K562 (cell line): ENCODE results near the gene ZFYVE28. TPM values are rescaled to one million over a fixed set of nuclear protein-coding genes. Genes with fewer than 3 reads are reported as not detected.

Source experiments
- ATAC-seq: fragments of 200-7000 bp; cut with Tn5 transposase; 3 replicates; pipeline ENCODE4 v1.9.1; 2020; ENCODE audit warnings: moderate library complexity
- BruUV-seq: library from RNA; stranded (reverse); fragments of 400-500 nt; replicated peaks from 2 replicates; lab custom pipeline; 2021; lab: Mats Ljungman, UMichigan
- CTCF ChIA-PET: fragments of 300-600 bp; formaldehyde crosslinking; extraction: SDS; loops from one replicate; lab custom pipeline; 2021; ENCODE audit warnings: low intra/inter-chr PET ratio; lab: Yijun Ruan, JAX
- POLR2A ChIA-PET: fragments of 300-600, 350-650 bp; sonication (Branson Sonifier 250); formaldehyde crosslinking; extraction: SDS; loops from one replicate; lab custom pipeline; 2021; ENCODE audit warnings: antibody characterized with exemption, inconsistent platforms; lab: Yijun Ruan, JAX
- DNase-seq, 4 experiments: peaks; one replicate each; pipeline versions ENCODE4 v3.0.0 to v3.0.0-alpha.2; 2011 to 2018; ENCODE audit warnings: low spot score in 3 of 4, mixed read lengths in 3 of 4; ENCODE audit errors: extremely low read depth in 1 of 4
- FAIRE-seq: peaks from 2 replicates; lab custom pipeline; 2011; peaks lifted over from hg19 to GRCh38; lab: Jason Lieb, UNC
- H2AFZ ChIP-seq: 2 replicates; pipeline ENCODE4 v1.6.0; 2011; ENCODE audit warnings: low read depth, low read length, control low read depth, inconsistent platforms
- H3K27ac ChIP-seq: fragments of 200-600 bp; 3 replicates; pipeline ENCODE4 v1.8.0; 2011; ENCODE audit warnings: low read depth, mild to moderate bottlenecking, control low read depth, inconsistent platforms, low read length, moderate library complexity, mixed read lengths; ENCODE audit errors: extremely low read depth
- H3K27me3 ChIP-seq, 2 experiments: fragments of 300-600 bp in 1 of 2; 2 replicates in 1 of 2; 3 replicates in 1 of 2; pipeline versions ENCODE4 v1.6.0 to v1.8.0; 2011; ENCODE audit warnings: inconsistent platforms in 2 of 2, low read length in 2 of 2, mild to moderate bottlenecking in 1 of 2, mixed read lengths in 1 of 2, moderate library complexity in 1 of 2; ENCODE audit not compliant: control insufficient read depth in 2 of 2, insufficient read depth in 2 of 2
- H3K36me3 ChIP-seq: fragments of 300-600 bp; 3 replicates; pipeline ENCODE4 v1.8.0; 2011; ENCODE audit warnings: mild to moderate bottlenecking, low read length, inconsistent platforms; ENCODE audit not compliant: control insufficient read depth, insufficient read depth
- H3K4me1 ChIP-seq, 2 experiments: fragments of 200-600 bp in 1 of 2; replicated peaks in 1 of 2; 2 replicates in 1 of 2; 3 replicates in 1 of 2; pipeline versions ENCODE4 v1.5.1 to v1.8.0; 2011; ENCODE audit warnings: inconsistent platforms in 2 of 2, low read length in 2 of 2, mild to moderate bottlenecking in 1 of 2, mixed read lengths in 1 of 2, moderate library complexity in 1 of 2; ENCODE audit not compliant: control insufficient read depth in 2 of 2, insufficient read depth in 2 of 2
- H3K4me2 ChIP-seq: 2 replicates; pipeline ENCODE4 v1.6.1; 2011; ENCODE audit warnings: low read length, control low read depth, inconsistent platforms, mixed read lengths; ENCODE audit not compliant: insufficient read depth
- H3K4me3 ChIP-seq: fragments of 200-600 bp; sonication (generic), shearing (Covaris generic); 2 replicates; pipeline ENCODE4 v1.5.1; 2016; ENCODE audit warnings: control low read depth, inconsistent platforms
- H3K79me2 ChIP-seq: fragments of 200-600 bp; 3 replicates; pipeline ENCODE4 v1.8.0; 2011; ENCODE audit warnings: low read length, inconsistent platforms; ENCODE audit not compliant: control insufficient read depth, insufficient read depth
- H3K9ac ChIP-seq, 2 experiments: 2 replicates each; pipeline versions ENCODE4 v1.6.0 to v1.6.1; 2011; ENCODE audit warnings: low read depth in 2 of 2, low read length in 2 of 2, control low read depth in 1 of 2, inconsistent platforms in 1 of 2, mild to moderate bottlenecking in 1 of 2, mixed read lengths in 1 of 2; ENCODE audit not compliant: insufficient read depth in 1 of 2
- H3K9me1 ChIP-seq: one replicate; pipeline ENCODE4 v1.6.0; 2011; ENCODE audit warnings: inconsistent platforms, mild to moderate bottlenecking, low read length, moderate library complexity; ENCODE audit not compliant: control insufficient read depth, insufficient read depth
- H3K9me3 ChIP-seq: replicated peaks from 2 replicates; pipeline ENCODE4 v1.5.1; 2011; ENCODE audit warnings: low read depth, low read length, inconsistent platforms; ENCODE audit not compliant: control insufficient read depth, insufficient read depth
- H4K20me1 ChIP-seq: replicated peaks from 2 replicates; pipeline ENCODE4 v1.6.1; 2011; ENCODE audit warnings: low read length, inconsistent platforms, mixed read lengths; ENCODE audit not compliant: control insufficient read depth, insufficient read depth
- CREB3 ChIP-seq: fragments of 450-650 bp; conservative IDR thresholded peaks from 2 replicates; pipeline ENCODE4 v1.6.1; 2016; ENCODE audit warnings: missing genetic modification characterization, low read depth, mild to moderate bottlenecking, missing compliant biosample characterization, moderate library complexity
- MAZ ChIP-seq, 2 experiments: fragments of 450-650 bp in 1 of 2; sonication (generic) in 1 of 2; formaldehyde crosslinking; IDR thresholded peaks in 1 of 2; conservative IDR thresholded peaks in 1 of 2; 2 replicates each; pipeline versions ENCODE4 v1.4.0 to v1.5.0; 2020; ENCODE audit warnings: mild to moderate bottlenecking in 1 of 2, missing genetic modification reagents in 1 of 2
- MGA ChIP-seq: fragments of 450-650 bp; IDR thresholded peaks from 2 replicates; pipeline ENCODE4 v1.6.1; 2016; ENCODE audit warnings: mild to moderate bottlenecking, moderate library complexity
- NFXL1 ChIP-seq: fragments of 450-650 bp; formaldehyde crosslinking; IDR thresholded peaks from 2 replicates; pipeline ENCODE4 v1.4.0; 2021; ENCODE audit warnings: mild to moderate bottlenecking
- RAD21 ChIP-seq, 2 experiments: fragments of 250-450 bp in 1 of 2; fragments of 450-650 bp in 1 of 2; sonication (Bioruptor Pico) in 1 of 2; formaldehyde crosslinking in 1 of 2; IDR thresholded peaks in 1 of 2; conservative IDR thresholded peaks in 1 of 2; 2 replicates each; pipeline versions ENCODE4 v1.4.0 to v1.8.0; 2020 to 2022; ENCODE audit warnings: mild to moderate bottlenecking in 2 of 2, moderate library complexity in 1 of 2
- TEAD1 ChIP-seq, 2 experiments: fragments of 450-650 bp in 1 of 2; sonication (generic) in 1 of 2; formaldehyde crosslinking; IDR thresholded peaks; 2 replicates each; pipeline versions ENCODE4 v1.4.0 to v1.8.0; 2020 to 2022; ENCODE audit warnings: mild to moderate bottlenecking in 2 of 2, missing genetic modification reagents in 1 of 2
- WGBS: fragments of 100-300 bp; shearing (Covaris generic); methylation state at CpG from one replicate; pipeline ENCODE4 v1.1.6; 2016; ENCODE audit warnings: low coverage, mixed read lengths; ENCODE audit not compliant: insufficient coverage; ENCODE audit errors: missing lambda C conversion rate; 5-methylcytosine and 5-hydroxymethylcytosine counted together
- in situ Hi-C: fragments of 300-500 bp; cut with MboI; formaldehyde crosslinking; loops from 4 replicates; pipeline ENCODE4 v1.15.0; 2018; ENCODE audit warnings: inconsistent platforms, mixed read lengths
- intact Hi-C: fragments of 100-400 bp; cut with micrococcal nuclease; formaldehyde crosslinking; loops from 2 replicates; pipeline ENCODE4 v1.14.2; 2022
- polyA plus RNA-seq, 8 experiments: library from polyadenylated mRNA; depleted of rRNA in 4 of 8; stranded (reverse) in 5 of 8; unstranded in 3 of 8; fragments of >200 nt; fragmentation: Nextera tagmentation in 2 of 8; fragmentation: Illumina TruSeq in 1 of 8; extraction: Ambion mirVana in 2 of 8; extraction: Trizol in 1 of 8; gene quantifications; 2 replicates each; pipeline versions ENCODE4 v1.2.1 to v1.2.3, GENCODE V29; 2011 to 2014; ENCODE audit warnings: inconsistent platforms in 1 of 8, missing spikeins in 1 of 8
- total RNA-seq, 7 experiments: library from RNA; depleted of rRNA in 6 of 7; stranded (reverse); fragments of >200 nt in 6 of 7; fragmentation: Illumina TruSeq in 2 of 7; extraction: Trizol in 2 of 7; gene quantifications; 2 replicates each; pipeline versions ENCODE4 v1.2.1 to v1.2.3, GENCODE V29; 2011 to 2021; ENCODE audit warnings: low replicate concordance in 1 of 7

ZFYVE28 gene
- total and polyA plus RNA-seq, 9 of the 15 experiments (the other 6 are each of a cell fraction or from before 2014, with no cell fraction given) = 1.3 to 24.8 (median 8.9) TPM

GRCh38 chr4:2462218-2462991, 44.0 kb upstream of the ZFYVE28 start:
- H3K36me3 ChIP-seq = no peaks in the 10 kb centered on the region; the same call in 2 of the 3 replicates
- in situ Hi-C loops (no loop called here), intact Hi-C loops (no loop called here)
- no TSS peak for BruUV-seq
- H3K79me2 ChIP-seq = no peaks in the 10 kb centered on the region
- POLR2A ChIA-PET = interaction anchor here (0.6 to 1.1 kb wide), 4 partner anchors 11 to 224 kb away, joined by 3 read pairs; no protein-coding TSS in a partner anchor
- H3K4me3 ChIP-seq = peak overlapping the region; percentile 48
- peaks cover 14 to 26% of the 10 kb centered on the region in 2 experiments; a peak in 4 of 5 replicates for H3K27me3 ChIP-seq
- H3K4me2 ChIP-seq = peak overlapping the region; percentile 61
- no peak overlapping the region for H3K27ac ChIP-seq
- H3K9me3 ChIP-seq = no peaks in the 10 kb centered on the region
- H4K20me1 ChIP-seq = no peaks in the 10 kb centered on the region
- H3K9ac ChIP-seq = peak overlapping the region; percentile 22 to 89; a peak in 3 of 4 replicates
- ATAC-seq (peak; percentile 92), FAIRE-seq (no peak), DNase-seq (peak; percentile 77 to 83 (median 79))
- peaks cover 17 to 61% of the 10 kb centered on the region in 2 experiments; a peak in 4 of 5 replicates for H3K4me1 ChIP-seq
- no peaks in the 10 kb centered on the region for H3K9me1 ChIP-seq
- CTCF ChIA-PET = interaction anchor here (0.6 to 2.4 kb wide), 4 partner anchors 218 to 244 kb away, joined by 3 to 19 read pairs (median 4); no protein-coding TSS in a partner anchor
- peak overlapping the region; percentile 83 for H2AFZ ChIP-seq
- WGBS = 43% methylated on average over 18 of the region's 99 CpGs
- TF ChIP-seq RAD21 (CRISPR knock-in tag; conservative IDR thresholded peaks at IDR 0.05 in 1 of 2, IDR thresholded peaks at IDR 0.05 in 1 of 2) = peak; percentile 29 to 45; a peak in 3 of 4 replicates
- TF ChIP-seq CREB3 (tag) = no peak
- TF ChIP-seq MAZ (CRISPR knock-in tag; conservative IDR thresholded peaks at IDR 0.05 in 1 of 2, IDR thresholded peaks at IDR 0.05 in 1 of 2) = peak in 1 of 2 experiments; percentile 55; a peak in 2 of 4 replicates
- no peak for TF ChIP-seq NFXL1 (CRISPR knock-in tag)
- TF ChIP-seq TEAD1 (CRISPR knock-in tag; IDR thresholded peaks at IDR 0.05) = peak in 1 of 2 experiments; percentile 74; a peak in 1 of 4 replicates
- peak; percentile 62; the same call in 1 of the 2 replicates for TF ChIP-seq MGA
